Neural crest cell (in vitro differentiated cells): Measurements from ENCODE around the gene APBB1IP. TPM values are rescaled to one million over a fixed set of nuclear protein-coding genes. Genes with fewer than 3 reads are reported as not detected.

Source experiments
- DNase-seq: peaks from one replicate; pipeline ENCODE4 v3.0.0; 2021; ENCODE audit warnings: low read depth, mixed read lengths, low spot score
- H3K27ac Mint-ChIP-seq: one replicate; pipeline ENCODE4 v1.8.0; 2021; ENCODE audit warnings: mild to moderate bottlenecking, mixed read lengths; ENCODE audit not compliant: unreplicated experiment
- H3K27me3 Mint-ChIP-seq: 2 replicates; pipeline ENCODE4 v1.8.0; 2021; ENCODE audit warnings: low read depth, mild to moderate bottlenecking, mixed read lengths
- H3K36me3 Mint-ChIP-seq: 2 replicates; pipeline ENCODE4 v1.8.0; 2021; ENCODE audit warnings: low read depth, mild to moderate bottlenecking, mixed read lengths
- H3K4me1 Mint-ChIP-seq: 2 replicates; pipeline ENCODE4 v1.8.0; 2021; ENCODE audit warnings: mixed read lengths
- H3K4me3 Mint-ChIP-seq: one replicate; pipeline ENCODE4 v1.8.0; 2021; ENCODE audit warnings: mild to moderate bottlenecking, mixed read lengths
- H3K9me3 Mint-ChIP-seq: 2 replicates; pipeline ENCODE4 v1.8.0; 2021; ENCODE audit warnings: mixed read lengths
- total RNA-seq: library from RNA; stranded (reverse); gene quantifications from 2 replicates; pipeline ENCODE4 v1.2.1, GENCODE V29; 2021
- TF ChIP-seq, protein P1 (sequence below): fragments of 200-600 bp; sonication (generic); conservative IDR thresholded peaks from 2 replicates; pipeline ENCODE4 v1.5.0; 2021; ENCODE audit warnings: antibody characterized with exemption, mild to moderate bottlenecking

Gene APBB1IP
- total RNA-seq, 1 donor from 2014 or later = not detected

GRCh38 chr10:26408858-26409494 is 29.2 kb upstream of the APBB1IP start:
- TF ChIP-seq, protein P1, sequence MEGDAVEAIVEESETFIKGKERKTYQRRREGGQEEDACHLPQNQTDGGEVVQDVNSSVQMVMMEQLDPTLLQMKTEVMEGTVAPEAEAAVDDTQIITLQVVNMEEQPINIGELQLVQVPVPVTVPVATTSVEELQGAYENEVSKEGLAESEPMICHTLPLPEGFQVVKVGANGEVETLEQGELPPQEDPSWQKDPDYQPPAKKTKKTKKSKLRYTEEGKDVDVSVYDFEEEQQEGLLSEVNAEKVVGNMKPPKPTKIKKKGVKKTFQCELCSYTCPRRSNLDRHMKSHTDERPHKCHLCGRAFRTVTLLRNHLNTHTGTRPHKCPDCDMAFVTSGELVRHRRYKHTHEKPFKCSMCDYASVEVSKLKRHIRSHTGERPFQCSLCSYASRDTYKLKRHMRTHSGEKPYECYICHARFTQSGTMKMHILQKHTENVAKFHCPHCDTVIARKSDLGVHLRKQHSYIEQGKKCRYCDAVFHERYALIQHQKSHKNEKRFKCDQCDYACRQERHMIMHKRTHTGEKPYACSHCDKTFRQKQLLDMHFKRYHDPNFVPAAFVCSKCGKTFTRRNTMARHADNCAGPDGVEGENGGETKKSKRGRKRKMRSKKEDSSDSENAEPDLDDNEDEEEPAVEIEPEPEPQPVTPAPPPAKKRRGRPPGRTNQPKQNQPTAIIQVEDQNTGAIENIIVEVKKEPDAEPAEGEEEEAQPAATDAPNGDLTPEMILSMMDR = no peak
- no peaks in the 10 kb centered on the region for H3K36me3 Mint-ChIP-seq
- H3K9me3 Mint-ChIP-seq = no peaks in the 10 kb centered on the region
- no peak overlapping the region for H3K4me3 Mint-ChIP-seq
- no peak overlapping the region for H3K27ac Mint-ChIP-seq
- no peak for DNase-seq
- no peaks in the 10 kb centered on the region for H3K4me1 Mint-ChIP-seq
- peaks cover 33% of the 10 kb centered on the region for H3K27me3 Mint-ChIP-seq

DNA sequence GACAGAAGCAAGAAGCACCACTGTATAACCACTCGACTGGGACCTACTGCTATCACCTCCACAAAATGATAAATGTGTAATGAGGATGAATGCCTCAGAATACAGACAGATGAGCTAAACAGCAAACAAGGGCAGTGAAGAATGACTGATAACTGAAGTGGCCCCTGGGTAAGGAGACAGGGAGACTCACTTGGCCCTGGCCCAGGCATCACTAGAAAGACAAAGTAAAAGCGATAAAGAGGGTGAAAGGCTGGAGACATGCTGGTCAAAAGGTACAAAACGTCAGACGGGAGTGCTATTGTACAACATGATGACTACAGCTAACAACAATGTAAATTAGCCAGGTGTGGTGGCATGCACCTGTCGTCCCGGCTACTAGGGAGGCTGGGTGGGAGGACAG is 27.8 kb upstream of the APBB1IP start:
- DNase-seq = no peak
- no peaks in the 10 kb centered on the region for H3K4me1 Mint-ChIP-seq
- no peak overlapping the region for H3K27ac Mint-ChIP-seq
- H3K4me3 Mint-ChIP-seq = no peak overlapping the region
- H3K9me3 Mint-ChIP-seq = no peaks in the 10 kb centered on the region
- H3K27me3 Mint-ChIP-seq = peaks cover 36% of the 10 kb centered on the region
- TF ChIP-seq, protein P1 = no peak
- no peaks in the 10 kb centered on the region for H3K36me3 Mint-ChIP-seq

DNA sequence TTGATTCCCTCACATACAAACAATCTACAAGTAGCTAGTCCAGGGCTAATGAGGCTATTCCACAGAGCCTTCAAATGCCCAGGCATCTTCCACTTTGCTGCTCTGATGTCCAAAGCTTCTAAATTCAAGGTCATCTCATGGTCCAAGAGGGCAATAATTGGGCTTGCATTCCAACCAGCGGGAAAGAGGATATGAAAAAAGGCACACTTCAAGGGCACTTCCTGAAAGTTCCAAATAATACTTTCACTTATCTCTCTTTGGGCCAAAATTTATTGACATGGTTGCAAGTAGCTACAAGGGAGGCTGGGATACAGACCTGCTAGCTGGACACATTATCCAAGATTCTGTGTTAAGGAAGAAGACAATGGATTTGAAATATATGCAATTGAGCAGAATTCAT is 25.2 kb upstream of the APBB1IP start:
- Mint-ChIP-seq H3K4me1 (no peaks in the 10 kb centered on the region), H3K27me3 (peaks cover 52% of the 10 kb centered on the region), H3K9me3 (no peaks in the 10 kb centered on the region), H3K4me3 (no peak overlapping the region), H3K27ac (no peak overlapping the region), H3K36me3 (no peaks in the 10 kb centered on the region)
- no peak for DNase-seq
- TF ChIP-seq, protein P1 = no peak

DNA sequence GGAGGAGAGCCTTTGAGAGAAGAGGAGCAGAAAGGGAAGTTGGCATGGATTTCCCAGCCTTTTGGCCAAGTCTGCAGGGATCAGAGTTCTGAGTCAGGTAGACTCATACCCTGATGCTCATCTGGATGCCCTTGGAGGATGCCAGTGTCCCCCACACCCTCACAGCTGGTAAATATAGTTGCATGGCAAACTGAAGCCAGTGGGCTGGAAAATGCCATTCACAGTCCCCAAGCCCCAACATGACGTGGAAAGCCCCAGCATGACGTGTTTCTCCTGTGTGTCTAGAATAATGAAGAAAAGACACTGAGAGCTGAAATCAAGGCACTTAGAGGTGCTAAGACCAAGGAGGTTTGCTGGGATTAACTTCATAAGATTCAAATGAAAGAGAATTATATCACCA is 24.8 kb upstream of the APBB1IP start:
- Mint-ChIP-seq H3K36me3 (no peaks in the 10 kb centered on the region), H3K27me3 (peaks cover 52% of the 10 kb centered on the region), H3K4me3 (no peak overlapping the region), H3K27ac (no peak overlapping the region), H3K4me1 (no peaks in the 10 kb centered on the region), H3K9me3 (no peaks in the 10 kb centered on the region)
- TF ChIP-seq, protein P1 = no peak
- DNase-seq = no peak

- H3K9me3 Mint-ChIP-seq = no peaks in the 10 kb centered on the region
- H3K27me3 Mint-ChIP-seq = peaks cover 45% of the 10 kb centered on the region
- TF ChIP-seq, protein P1 = no peak
- no peaks in the 10 kb centered on the region for H3K36me3 Mint-ChIP-seq
- H3K4me1 Mint-ChIP-seq = no peaks in the 10 kb centered on the region
- no peak overlapping the region for H3K27ac Mint-ChIP-seq
- H3K4me3 Mint-ChIP-seq = no peak overlapping the region
- no peak for DNase-seq
Observed at GRCh38 chr10:26417136-26417535, 21.0 kb upstream of the APBB1IP start.
